Measurements from ENCODE around the gene PROSER2. TPM values are rescaled to one million over a fixed set of nuclear protein-coding genes. Genes with fewer than 3 reads are reported as not detected.

The PROSER2 gene
- total RNA-seq, 3 donors from 2014 or later = 2.9 to 9.5 (median 8.5) TPM

DNA sequence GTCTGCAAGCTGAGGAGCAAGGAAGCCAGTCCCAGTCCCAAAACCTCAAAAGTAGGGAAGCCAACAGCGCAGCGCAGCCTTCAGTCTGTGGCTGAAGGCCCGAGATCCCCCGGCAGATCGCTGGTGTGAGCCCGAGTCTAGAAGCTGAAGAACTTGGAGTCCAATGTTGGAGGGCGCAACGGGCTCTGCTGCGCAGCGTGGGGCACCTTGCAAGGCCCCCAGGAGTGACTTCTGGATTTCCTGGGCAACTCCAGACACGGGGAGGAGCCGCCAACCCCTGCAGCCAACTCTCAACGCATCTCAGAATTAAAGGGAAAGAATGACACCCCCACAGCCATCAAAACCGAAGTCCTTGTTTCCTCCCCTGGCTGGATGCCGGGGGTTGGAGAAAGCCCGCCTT lies 18.8 kb upstream of the PROSER2 start:
- TF ChIP-seq POLR2A (IDR thresholded peaks at IDR 0.05) (no peak), POLR2AphosphoS5 (IDR thresholded peaks at IDR 0.05) (no peak)
- Histone ChIP-seq H3K36me3 (no peaks in the 10 kb centered on the region), H3K4me3 (no peak overlapping the region), H3K27ac (no peak overlapping the region), H3K4me1 (no peaks in the 10 kb centered on the region), H3K9me3 (no peaks in the 10 kb centered on the region), H3K27me3 (no peaks in the 10 kb centered on the region)
- DNase-seq (ENCODE audit: low spot score in 2 of 2) = no peak
- intact Hi-C loops (cut with DNase I; ENCODE audit: low total_unique reads) = no loop called here

DNA sequence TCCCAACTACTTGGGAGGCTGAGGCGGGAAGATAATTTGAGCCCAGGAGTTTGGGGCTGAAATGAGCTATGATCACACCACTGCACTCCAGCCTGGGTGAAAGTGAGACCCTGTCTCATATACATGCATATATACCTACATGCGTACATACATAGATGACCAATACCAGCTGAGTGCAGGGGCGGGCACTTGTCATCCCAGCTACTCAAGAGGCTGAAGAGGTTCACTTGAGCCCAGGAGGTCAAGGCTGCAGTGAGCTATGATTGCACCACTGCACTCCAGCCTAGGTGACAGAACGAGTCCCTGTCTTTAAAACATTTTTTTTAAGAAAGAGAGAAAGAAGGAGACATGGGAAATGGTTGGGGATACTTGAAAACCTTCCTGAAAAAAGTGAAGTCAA lies 17.4 kb upstream of the PROSER2 start:
- intact Hi-C loops (cut with DNase I; ENCODE audit: low total_unique reads) = no loop called here
- Histone ChIP-seq H3K27ac (no peak overlapping the region), H3K4me1 (no peaks in the 10 kb centered on the region), H3K27me3 (no peaks in the 10 kb centered on the region), H3K4me3 (no peak overlapping the region), H3K36me3 (no peaks in the 10 kb centered on the region), H3K9me3 (no peaks in the 10 kb centered on the region)
- TF ChIP-seq POLR2A (IDR thresholded peaks at IDR 0.05) = no peak
- no peak for DNase-seq (ENCODE audit: low spot score in 2 of 2)

DNA sequence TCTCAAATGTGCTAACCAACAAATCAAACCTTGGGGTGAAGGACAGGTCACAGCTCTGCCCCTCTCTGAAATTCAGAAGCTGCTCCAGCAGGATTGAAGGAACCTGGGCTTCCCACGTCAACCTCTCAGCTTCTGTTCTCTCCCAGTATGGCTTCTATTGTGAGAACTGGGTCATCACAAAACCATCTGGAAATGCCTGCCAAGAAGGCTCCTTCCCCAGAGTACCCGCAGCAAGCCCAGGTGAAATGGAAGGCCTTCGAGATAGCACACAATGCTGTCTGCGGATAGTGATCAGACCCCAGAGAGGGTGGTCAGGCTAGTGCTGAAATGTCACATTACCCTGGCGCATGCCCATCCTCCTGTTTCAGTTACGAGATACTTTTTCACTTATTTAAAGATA lies 16.4 kb upstream of the PROSER2 start:
- Histone ChIP-seq H3K27ac (no peak overlapping the region), H3K9me3 (no peaks in the 10 kb centered on the region), H3K27me3 (no peaks in the 10 kb centered on the region), H3K36me3 (no peaks in the 10 kb centered on the region), H3K4me3 (no peak overlapping the region), H3K4me1 (no peaks in the 10 kb centered on the region)
- no peak for DNase-seq (ENCODE audit: low spot score in 2 of 2)
- TF ChIP-seq POLR2AphosphoS5 (IDR thresholded peaks at IDR 0.05) (no peak), POLR2A (IDR thresholded peaks at IDR 0.05) (no peak)
- TF ChIP-seq, protein P1, sequence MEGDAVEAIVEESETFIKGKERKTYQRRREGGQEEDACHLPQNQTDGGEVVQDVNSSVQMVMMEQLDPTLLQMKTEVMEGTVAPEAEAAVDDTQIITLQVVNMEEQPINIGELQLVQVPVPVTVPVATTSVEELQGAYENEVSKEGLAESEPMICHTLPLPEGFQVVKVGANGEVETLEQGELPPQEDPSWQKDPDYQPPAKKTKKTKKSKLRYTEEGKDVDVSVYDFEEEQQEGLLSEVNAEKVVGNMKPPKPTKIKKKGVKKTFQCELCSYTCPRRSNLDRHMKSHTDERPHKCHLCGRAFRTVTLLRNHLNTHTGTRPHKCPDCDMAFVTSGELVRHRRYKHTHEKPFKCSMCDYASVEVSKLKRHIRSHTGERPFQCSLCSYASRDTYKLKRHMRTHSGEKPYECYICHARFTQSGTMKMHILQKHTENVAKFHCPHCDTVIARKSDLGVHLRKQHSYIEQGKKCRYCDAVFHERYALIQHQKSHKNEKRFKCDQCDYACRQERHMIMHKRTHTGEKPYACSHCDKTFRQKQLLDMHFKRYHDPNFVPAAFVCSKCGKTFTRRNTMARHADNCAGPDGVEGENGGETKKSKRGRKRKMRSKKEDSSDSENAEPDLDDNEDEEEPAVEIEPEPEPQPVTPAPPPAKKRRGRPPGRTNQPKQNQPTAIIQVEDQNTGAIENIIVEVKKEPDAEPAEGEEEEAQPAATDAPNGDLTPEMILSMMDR (IDR thresholded peaks at IDR 0.05) = no peak
- intact Hi-C loops (cut with DNase I; ENCODE audit: low total_unique reads) = no loop called here

DNA sequence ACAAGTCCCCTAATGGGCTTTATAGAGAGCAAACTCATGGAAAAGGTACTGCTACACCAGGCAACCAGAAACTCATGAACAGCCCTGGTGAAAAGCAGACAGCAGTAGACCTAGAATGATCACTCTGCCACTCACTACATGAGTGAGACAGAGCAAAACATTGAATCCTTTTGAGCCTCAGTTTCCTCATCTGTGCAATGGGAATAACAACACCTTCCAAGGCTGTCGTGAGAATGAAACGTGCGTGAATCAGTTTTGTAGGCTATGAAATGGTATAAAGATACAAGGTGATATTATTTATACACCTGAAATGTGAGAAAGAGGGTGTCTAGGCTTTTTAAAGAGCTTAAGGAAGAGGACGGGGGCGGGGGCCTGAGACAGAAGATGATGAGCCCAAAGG lies 14.3 kb upstream of the PROSER2 start:
- Histone ChIP-seq H3K27me3 (no peaks in the 10 kb centered on the region), H3K4me3 (no peak overlapping the region), H3K36me3 (no peaks in the 10 kb centered on the region), H3K27ac (no peak overlapping the region), H3K4me1 (no peaks in the 10 kb centered on the region), H3K9me3 (no peaks in the 10 kb centered on the region)
- intact Hi-C loops (cut with DNase I; ENCODE audit: low total_unique reads) = no loop called here
- no peak for DNase-seq (ENCODE audit: low spot score in 2 of 2)
- TF ChIP-seq POLR2A (IDR thresholded peaks at IDR 0.05) = no peak
- TF ChIP-seq, protein P1 (IDR thresholded peaks at IDR 0.05) = no peak
- no peak for TF ChIP-seq POLR2AphosphoS5 (IDR thresholded peaks at IDR 0.05)

DNA sequence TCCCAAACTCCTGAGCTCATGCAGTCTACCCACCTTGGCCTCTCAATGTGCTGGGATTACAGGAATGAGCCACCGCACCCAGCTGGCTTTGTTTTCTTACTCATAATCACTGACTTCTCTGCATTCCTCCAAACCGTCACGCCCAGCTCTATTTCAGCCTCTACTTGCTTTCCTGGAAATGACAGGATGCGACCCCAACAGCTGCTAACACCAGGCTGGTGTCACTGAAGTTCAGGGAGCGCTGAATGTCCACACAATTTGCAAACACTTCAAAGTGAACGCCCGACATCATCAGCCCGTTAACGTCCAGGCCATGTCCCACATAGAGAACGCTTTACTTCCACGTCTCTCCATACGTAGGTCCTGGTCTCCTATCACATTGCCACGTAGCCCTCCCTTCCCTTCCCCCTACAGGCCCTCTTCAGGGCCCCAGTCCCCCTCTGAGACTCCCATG lies 12.8 kb upstream of the PROSER2 start:
- no peaks in the 10 kb centered on the region for H3K4me1 ChIP-seq
- H3K4me3 ChIP-seq = no peak overlapping the region
- H3K9me3 ChIP-seq = no peaks in the 10 kb centered on the region
- no peak for TF ChIP-seq POLR2A (IDR thresholded peaks at IDR 0.05)
- TF ChIP-seq, protein P1 (IDR thresholded peaks at IDR 0.05) = no peak
- TF ChIP-seq POLR2AphosphoS5 (IDR thresholded peaks at IDR 0.05) = no peak
- intact Hi-C loops (cut with DNase I; ENCODE audit: low total_unique reads) = no loop called here
- H3K27ac ChIP-seq = no peak overlapping the region
- H3K36me3 ChIP-seq = no peaks in the 10 kb centered on the region
- no peaks in the 10 kb centered on the region for H3K27me3 ChIP-seq
- DNase-seq (ENCODE audit: low spot score in 2 of 2) = no peak

DNA sequence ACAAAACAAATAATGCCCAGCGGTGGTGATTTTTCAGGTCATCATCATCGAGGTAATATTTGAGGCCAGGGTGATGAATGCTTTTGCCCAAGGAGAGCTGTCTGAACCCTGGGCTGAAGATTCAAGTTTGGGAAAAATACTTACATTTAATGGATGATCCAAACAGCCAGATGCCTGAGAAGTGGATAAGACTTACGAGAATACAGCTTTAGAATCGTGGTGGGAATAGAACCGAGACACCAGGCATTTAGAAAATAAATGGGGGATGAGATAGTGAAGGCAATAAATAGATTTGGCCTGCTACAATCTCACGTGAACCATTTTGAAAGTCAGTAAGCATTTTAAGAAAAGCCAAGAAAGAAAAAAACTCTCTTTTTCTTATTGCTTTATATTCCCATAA lies 12.2 kb upstream of the PROSER2 start:
- no peak overlapping the region for H3K4me3 ChIP-seq
- intact Hi-C loops (cut with DNase I; ENCODE audit: low total_unique reads) = no loop called here
- no peak overlapping the region for H3K27ac ChIP-seq
- TF ChIP-seq POLR2A (IDR thresholded peaks at IDR 0.05) (no peak), POLR2AphosphoS5 (IDR thresholded peaks at IDR 0.05) (no peak)
- TF ChIP-seq, protein P1 (IDR thresholded peaks at IDR 0.05) = no peak
- no peaks in the 10 kb centered on the region for H3K27me3 ChIP-seq
- no peaks in the 10 kb centered on the region for H3K9me3 ChIP-seq
- DNase-seq (ENCODE audit: low spot score in 2 of 2) = no peak
- no peaks in the 10 kb centered on the region for H3K4me1 ChIP-seq
- no peaks in the 10 kb centered on the region for H3K36me3 ChIP-seq
